Dendritic cell treated with granulocyte-macrophage colony-stimulating factor and Interleukin-4, amounts not matched to agents 40 ng/mL and 50 ng/mL, for 4 days (primary cell): ENCODE data around the gene NHERF2.

ENCODE experiments used
- H3K27ac Mint-ChIP-seq: one replicate; pipeline ENCODE4 v1.8.0; 2022; ENCODE audit warnings: mild to moderate bottlenecking, mixed read lengths
- H3K27me3 Mint-ChIP-seq: one replicate; pipeline ENCODE4 v1.8.0; 2022; ENCODE audit warnings: mild to moderate bottlenecking, mixed read lengths
- H3K36me3 Mint-ChIP-seq: one replicate; pipeline ENCODE4 v1.8.0; 2022; ENCODE audit warnings: low read depth, mixed read lengths
- H3K4me1 Mint-ChIP-seq: one replicate; pipeline ENCODE4 v1.8.0; 2022; ENCODE audit warnings: low read depth, mixed read lengths
- H3K4me3 Mint-ChIP-seq: one replicate; pipeline ENCODE4 v1.8.0; 2022; ENCODE audit warnings: mild to moderate bottlenecking, moderate library complexity, mixed read lengths
- H3K9me3 Mint-ChIP-seq: one replicate; pipeline ENCODE4 v1.8.0; 2022; ENCODE audit warnings: mixed read lengths
- intact Hi-C: fragments of 100-400 bp; cut with micrococcal nuclease; formaldehyde crosslinking; loops from one replicate; pipeline ENCODE4 v1.15.0; 2022

NHERF2 gene

GRCh38 chr16:1984347-1985225 is 42.1 kb upstream of the NHERF2 start:
- Mint-ChIP-seq H3K36me3 (peaks cover 29% of the 10 kb centered on the region), H3K4me1 (peaks cover 37% of the 10 kb centered on the region), H3K27ac (peak overlapping the region; percentile 73), H3K27me3 (peaks cover 64% of the 10 kb centered on the region), H3K4me3 (peak overlapping the region; percentile 79), H3K9me3 (no peaks in the 10 kb centered on the region)
- intact Hi-C loops: no loop called here

DNA sequence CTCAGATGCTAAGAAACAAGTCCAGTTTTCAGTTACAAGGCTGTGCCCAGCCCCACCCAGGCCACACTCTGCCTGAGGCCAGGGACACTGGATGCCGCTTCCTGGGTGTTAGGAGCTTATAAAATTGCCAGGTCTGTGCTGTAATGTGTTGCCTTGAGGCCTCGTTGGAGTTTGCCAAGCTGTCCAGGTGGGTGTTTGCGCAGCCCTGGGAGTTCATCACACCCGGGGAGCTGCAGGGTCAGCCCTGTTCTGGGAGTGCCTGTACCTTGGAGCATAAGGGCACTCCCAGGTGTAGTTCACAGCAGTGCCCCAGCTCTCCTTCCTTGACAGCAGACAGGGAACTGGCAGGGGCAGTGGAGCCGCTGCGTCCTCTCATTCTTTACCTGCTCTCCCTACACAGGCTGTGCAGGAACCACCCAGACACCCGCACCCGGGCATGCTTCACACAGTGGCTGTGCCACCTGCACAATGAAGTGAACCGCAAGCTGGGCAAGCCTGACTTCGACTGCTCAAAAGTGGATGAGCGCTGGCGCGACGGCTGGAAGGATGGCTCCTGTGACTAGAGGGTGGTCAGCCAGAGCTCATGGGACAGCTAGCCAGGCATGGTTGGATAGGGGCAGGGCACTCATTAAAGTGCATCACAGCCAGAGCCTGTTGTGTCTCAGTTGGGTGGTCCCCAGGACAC is 41.1 kb upstream of the NHERF2 start:
- Mint-ChIP-seq H3K9me3 (no peaks in the 10 kb centered on the region), H3K27me3 (peaks cover 60% of the 10 kb centered on the region), H3K27ac (no peak overlapping the region), H3K36me3 (peaks cover 29% of the 10 kb centered on the region), H3K4me3 (peak overlapping the region; percentile 79), H3K4me1 (peaks cover 41% of the 10 kb centered on the region)
- intact Hi-C loops: no loop called here

- H3K27me3 Mint-ChIP-seq: peaks cover 58% of the 10 kb centered on the region
- peaks cover 29% of the 10 kb centered on the region for H3K36me3 Mint-ChIP-seq
- H3K9me3 Mint-ChIP-seq: no peaks in the 10 kb centered on the region
- H3K4me1 Mint-ChIP-seq: peaks cover 52% of the 10 kb centered on the region
- intact Hi-C loops: no loop called here
- no peak overlapping the region for H3K27ac Mint-ChIP-seq
- H3K4me3 Mint-ChIP-seq: no peak overlapping the region
Measured at GRCh38 chr16:1987198-1987597, 39.5 kb upstream of the NHERF2 start.

DNA sequence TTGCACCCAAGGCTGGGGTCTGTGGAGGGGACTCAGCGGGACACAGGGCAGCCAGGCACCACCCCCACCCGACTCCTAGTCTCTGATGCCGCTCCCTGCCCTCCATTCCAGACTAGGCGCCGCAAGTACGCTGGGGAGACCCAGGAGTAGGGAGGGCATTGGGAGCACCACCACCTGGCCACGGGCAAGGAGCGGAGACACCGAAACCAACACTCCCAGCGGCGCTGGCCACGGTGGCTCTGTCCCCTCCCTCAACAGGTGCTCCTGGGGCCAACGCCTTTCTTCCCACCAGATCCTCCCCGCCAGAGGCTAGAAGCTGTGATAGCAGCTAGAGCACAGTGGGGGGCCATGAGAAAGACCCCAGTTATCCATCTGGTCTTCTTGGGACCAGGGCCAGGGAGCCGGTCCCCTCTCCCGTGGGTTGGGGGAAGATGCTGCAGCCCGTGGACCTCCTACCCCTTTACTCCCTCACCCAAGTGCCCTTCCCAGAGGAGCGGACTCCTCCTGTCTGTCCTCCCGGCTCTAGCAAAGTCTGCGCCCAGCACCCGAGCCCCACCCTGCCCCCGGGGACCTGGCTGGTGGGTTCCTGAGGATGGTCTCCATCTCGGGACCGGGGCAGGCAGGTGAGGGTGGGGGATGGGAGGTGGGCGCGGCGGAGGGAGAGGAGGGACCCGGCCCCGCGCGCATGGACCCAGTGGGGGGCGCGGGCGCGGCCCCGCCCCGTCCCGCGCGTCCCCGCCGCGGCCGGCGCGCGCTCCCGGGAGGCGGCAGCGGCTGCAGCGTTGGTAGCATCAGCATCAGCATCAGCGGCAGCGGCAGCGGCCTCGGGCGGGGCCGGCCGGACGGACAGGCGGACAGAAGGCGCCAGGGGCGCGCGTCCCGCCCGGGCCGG is 37.2 kb upstream of the NHERF2 start, which contains the start of gene SYNGR3:
TSS of gene SYNGR3 (plus strand) at position 762 of the 892 bp plus-strand sequence. CDS start 133 bp downstream, outside the sequence.
- Mint-ChIP-seq H3K36me3 (peaks cover 29% of the 10 kb centered on the region), H3K4me1 (peaks cover 40% of the 10 kb centered on the region), H3K27me3 (peaks cover 52% of the 10 kb centered on the region), H3K9me3 (no peaks in the 10 kb centered on the region), H3K27ac (peak within 1 kb of the TSS; percentile 43), H3K4me3 (peak within 1 kb of the TSS; percentile 40)
- intact Hi-C loops: no loop called here

DNA sequence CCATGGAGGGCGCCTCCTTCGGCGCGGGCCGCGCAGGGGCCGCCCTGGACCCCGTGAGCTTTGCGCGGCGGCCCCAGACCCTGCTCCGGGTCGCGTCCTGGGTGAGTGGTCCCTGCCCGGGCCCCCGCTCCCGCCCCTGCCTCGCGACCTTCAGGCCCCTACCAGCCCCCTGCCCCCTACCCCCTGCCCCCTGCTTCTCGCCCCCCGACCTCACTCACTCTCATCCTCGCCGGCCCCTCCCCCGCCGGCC is 36.7 kb upstream of the NHERF2 start:
- Mint-ChIP-seq H3K9me3 (no peaks in the 10 kb centered on the region), H3K36me3 (peaks cover 29% of the 10 kb centered on the region), H3K4me3 (peak overlapping the region; percentile 40), H3K27me3 (peaks cover 52% of the 10 kb centered on the region), H3K4me1 (peaks cover 34% of the 10 kb centered on the region), H3K27ac (no peak overlapping the region)
- intact Hi-C loops: no loop called here

GRCh38 chr16:1990351-1991134 is 36.2 kb upstream of the NHERF2 start:
- H3K9me3 Mint-ChIP-seq: no peaks in the 10 kb centered on the region
- peaks cover 29% of the 10 kb centered on the region for H3K4me1 Mint-ChIP-seq
- peak overlapping the region; percentile 43 for H3K27ac Mint-ChIP-seq
- peaks cover 24% of the 10 kb centered on the region for H3K36me3 Mint-ChIP-seq
- H3K4me3 Mint-ChIP-seq: peak overlapping the region; percentile 40
- peaks cover 52% of the 10 kb centered on the region for H3K27me3 Mint-ChIP-seq
- intact Hi-C loops: no loop called here

DNA sequence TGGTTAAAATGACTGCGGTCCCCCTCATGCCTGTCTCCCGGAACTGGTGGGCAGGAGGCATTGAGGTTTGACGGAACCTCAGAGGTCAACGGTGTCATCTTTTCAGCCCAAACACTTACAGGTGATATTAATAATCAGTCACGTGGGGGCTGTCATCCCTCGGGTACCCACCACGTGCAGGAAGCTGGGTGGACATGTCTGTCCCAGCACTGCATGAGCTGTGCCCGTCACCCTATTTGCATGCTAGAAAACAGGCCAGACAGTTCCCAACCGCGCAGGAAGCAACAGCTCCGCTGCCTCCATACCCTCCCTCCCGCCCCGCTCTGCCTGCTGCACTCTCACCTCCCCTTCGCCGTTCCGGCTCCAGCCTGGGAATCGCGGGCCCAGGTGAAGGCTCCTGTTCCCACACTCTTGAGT is 35.6 kb upstream of the NHERF2 start:
- Mint-ChIP-seq H3K36me3 (peaks cover 18% of the 10 kb centered on the region), H3K4me1 (peaks cover 24% of the 10 kb centered on the region), H3K4me3 (peak overlapping the region; percentile 66), H3K9me3 (no peaks in the 10 kb centered on the region), H3K27ac (peak overlapping the region; percentile 69), H3K27me3 (peaks cover 52% of the 10 kb centered on the region)
- intact Hi-C loops: no loop called here

DNA sequence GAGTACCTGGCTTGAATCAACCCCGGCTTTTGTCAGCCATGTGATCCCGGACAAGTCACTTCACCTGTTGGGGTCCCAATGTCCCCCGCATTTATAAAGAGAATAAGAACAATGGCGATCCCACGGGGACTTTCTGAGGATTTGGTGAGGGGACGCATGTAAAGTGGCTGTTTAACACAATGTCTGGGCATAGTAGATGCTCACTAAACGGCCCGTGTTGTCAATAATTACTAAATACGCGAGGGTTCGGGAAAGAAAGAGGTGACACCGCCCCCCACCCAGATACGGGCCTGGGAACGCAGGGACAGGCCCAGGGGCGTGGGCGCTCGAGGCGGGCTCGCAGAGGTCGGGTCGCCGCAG is 35.1 kb upstream of the NHERF2 start:
- H3K36me3 Mint-ChIP-seq: peaks cover 17% of the 10 kb centered on the region
- peak overlapping the region; percentile 66 for H3K4me3 Mint-ChIP-seq
- intact Hi-C loops: no loop called here
- peaks cover 51% of the 10 kb centered on the region for H3K27me3 Mint-ChIP-seq
- H3K27ac Mint-ChIP-seq: peak overlapping the region; percentile 69
- no peaks in the 10 kb centered on the region for H3K9me3 Mint-ChIP-seq
- H3K4me1 Mint-ChIP-seq: peaks cover 20% of the 10 kb centered on the region

DNA sequence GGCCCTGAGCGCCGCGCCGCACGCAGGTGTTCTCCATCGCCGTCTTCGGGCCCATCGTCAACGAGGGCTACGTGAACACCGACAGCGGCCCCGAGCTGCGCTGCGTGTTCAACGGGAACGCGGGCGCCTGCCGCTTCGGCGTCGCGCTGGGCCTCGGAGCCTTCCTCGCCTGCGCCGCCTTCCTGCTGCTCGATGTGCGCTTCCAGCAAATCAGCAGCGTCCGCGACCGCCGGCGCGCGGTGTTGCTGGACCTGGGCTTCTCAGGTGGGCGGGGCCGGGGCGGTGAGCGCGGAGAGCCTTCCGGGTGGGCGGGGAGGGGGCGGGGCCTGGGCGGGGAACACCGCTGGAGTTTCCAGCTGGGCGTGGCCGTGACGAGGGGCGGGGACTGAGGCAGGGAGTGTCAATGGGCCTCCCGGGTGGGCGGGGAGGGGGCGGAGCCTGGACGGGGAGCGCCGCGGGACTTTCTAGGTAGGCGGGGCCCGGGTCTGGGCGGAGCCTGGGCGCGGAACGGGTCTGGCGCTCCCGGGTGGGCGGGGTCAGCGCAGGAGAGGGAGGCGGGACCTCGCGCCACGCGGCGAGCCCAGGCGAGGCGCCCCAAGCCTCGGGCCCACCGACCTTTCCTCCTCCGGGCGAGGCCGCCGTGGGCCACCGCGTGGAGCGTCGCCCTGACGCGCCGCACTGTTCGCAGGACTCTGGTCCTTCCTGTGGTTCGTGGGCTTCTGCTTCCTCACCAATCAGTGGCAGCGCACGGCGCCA is 34.6 kb upstream of the NHERF2 start:
- intact Hi-C loops: no loop called here
- H3K27me3 Mint-ChIP-seq: peaks cover 48% of the 10 kb centered on the region
- H3K27ac Mint-ChIP-seq: peak overlapping the region; percentile 69

DNA sequence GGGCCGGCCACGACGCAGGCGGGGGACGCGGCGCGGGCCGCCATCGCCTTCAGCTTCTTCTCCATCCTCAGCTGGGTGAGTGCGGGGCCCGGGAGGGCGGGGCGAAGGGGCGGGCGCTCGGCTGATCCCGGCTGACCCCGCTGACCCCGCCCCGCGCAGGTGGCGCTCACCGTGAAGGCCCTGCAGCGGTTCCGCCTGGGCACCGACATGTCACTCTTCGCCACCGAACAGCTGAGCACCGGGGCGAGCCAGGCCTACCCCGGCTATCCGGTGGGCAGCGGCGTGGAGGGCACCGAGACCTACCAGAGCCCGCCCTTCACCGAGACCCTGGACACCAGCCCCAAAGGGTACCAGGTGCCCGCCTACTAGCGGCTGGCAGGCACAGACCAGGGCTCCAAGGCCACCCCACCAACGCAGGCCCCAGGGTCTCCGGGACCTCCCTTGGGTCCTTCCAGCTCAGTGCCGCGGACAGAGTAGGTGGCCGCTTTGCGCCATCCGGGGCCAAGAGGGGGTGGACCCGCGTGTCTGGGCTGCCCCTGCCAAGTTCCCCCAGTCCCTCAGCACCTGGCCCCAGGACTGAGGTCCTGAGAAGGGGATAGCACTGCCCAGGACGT is 33.9 kb upstream of the NHERF2 start:
- Mint-ChIP-seq H3K4me3 (no peak overlapping the region), H3K27ac (peak overlapping the region; percentile 32), H3K4me1 (peaks cover 15% of the 10 kb centered on the region), H3K9me3 (no peaks in the 10 kb centered on the region), H3K36me3 (peaks cover 17% of the 10 kb centered on the region), H3K27me3 (peaks cover 45% of the 10 kb centered on the region)
- intact Hi-C loops: no loop called here

More for the DNA sequence above, 34.6 kb upstream of the NHERF2 start:
- H3K4me3 Mint-ChIP-seq: peak overlapping the region; percentile 66
- H3K9me3 Mint-ChIP-seq: no peaks in the 10 kb centered on the region
- peaks cover 17% of the 10 kb centered on the region for H3K36me3 Mint-ChIP-seq
- H3K4me1 Mint-ChIP-seq: peaks cover 15% of the 10 kb centered on the region

GRCh38 chr16:1993731-1994131 is 33.0 kb upstream of the NHERF2 start:
- Mint-ChIP-seq H3K9me3 (no peaks in the 10 kb centered on the region), H3K27me3 (peaks cover 38% of the 10 kb centered on the region), H3K27ac (peak overlapping the region; percentile 32), H3K36me3 (peaks cover 25% of the 10 kb centered on the region), H3K4me1 (peaks cover 15% of the 10 kb centered on the region), H3K4me3 (no peak overlapping the region)
- intact Hi-C loops: no loop called here

DNA sequence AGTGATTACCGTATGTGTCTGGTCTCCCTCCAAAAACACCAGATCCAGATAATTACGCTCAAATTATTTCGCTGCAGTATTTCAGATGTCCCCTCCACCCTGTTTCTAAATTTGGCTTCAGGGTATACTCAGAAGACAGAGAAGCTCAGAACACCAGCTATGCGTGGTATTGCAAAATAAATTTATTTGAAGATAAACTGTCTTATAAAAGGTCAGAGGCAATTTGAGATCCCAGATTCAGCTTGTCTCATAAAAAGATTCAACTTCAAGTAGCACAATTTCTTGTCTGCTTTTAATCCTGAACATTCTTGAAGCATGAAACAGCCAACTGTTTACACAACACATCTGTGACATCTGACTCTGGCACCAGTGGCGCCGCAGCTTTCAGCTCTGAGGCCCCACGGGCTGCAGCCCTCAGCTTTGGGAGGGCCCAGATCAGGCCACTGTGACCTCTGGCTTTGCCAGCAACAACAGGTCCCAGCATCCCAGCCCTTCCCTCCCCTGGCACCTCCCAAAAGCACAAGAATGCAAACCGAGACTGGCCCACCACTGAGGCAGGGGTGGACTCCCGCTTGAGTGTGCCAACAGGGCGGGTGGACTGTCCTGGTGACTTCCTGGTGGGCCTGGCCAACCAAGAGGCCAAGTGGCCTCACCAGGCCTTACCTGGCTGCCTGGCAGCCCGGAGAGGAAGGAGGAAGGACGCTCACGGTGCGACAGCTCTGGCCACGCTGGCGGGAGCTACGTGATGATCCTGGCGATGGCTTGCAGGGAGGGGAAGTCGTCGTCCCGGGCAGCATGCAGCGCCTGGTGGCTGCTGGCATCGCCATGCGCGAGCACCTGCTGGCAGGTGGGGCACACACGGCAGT is 29.0 kb upstream of the NHERF2 start:
- Mint-ChIP-seq H3K9me3 (no peaks in the 10 kb centered on the region), H3K36me3 (peaks cover 65% of the 10 kb centered on the region), H3K4me3 (no peak overlapping the region), H3K27ac (no peak overlapping the region), H3K4me1 (peaks cover 12% of the 10 kb centered on the region), H3K27me3 (peaks cover 9% of the 10 kb centered on the region)
- intact Hi-C loops: no loop called here
